Kidney capillary endothelial cell (primary cell): ENCODE results near the gene ARL13A.
A peak's percentile ranks its signal among the peaks of the same experiment; 100 is the strongest.
"Not testable (repeated sequence)": the region's sequence is repeated elsewhere in the genome, so short reads cannot be mapped to it uniquely, and the experiment has no call there.

ENCODE experiments used
- DNase-seq: peaks from one replicate; pipeline ENCODE4 v3.0.0-alpha.2; 2018; ENCODE audit warnings: low spot score

ARL13A gene

DNA sequence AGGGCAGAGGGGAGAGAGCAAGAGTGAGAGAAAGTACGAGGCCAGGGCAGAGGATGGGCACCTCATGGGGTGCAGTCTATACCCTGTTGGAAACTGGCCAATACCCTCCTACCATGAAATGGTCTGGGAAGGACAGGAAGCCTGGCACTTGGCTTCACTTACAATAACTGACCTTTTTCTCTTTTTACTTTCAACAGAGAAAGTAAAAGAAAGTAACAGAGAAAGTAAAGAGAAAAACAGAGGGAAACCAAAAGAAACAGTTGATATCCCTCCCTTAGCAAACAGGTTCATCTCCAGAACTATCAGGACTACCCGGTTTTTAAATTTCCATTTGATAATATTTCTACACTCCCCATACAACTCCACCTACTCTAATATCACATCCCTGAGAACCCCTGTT is 20.6 kb downstream of the ARL13A start:
- DNase-seq = no peak

DNA sequence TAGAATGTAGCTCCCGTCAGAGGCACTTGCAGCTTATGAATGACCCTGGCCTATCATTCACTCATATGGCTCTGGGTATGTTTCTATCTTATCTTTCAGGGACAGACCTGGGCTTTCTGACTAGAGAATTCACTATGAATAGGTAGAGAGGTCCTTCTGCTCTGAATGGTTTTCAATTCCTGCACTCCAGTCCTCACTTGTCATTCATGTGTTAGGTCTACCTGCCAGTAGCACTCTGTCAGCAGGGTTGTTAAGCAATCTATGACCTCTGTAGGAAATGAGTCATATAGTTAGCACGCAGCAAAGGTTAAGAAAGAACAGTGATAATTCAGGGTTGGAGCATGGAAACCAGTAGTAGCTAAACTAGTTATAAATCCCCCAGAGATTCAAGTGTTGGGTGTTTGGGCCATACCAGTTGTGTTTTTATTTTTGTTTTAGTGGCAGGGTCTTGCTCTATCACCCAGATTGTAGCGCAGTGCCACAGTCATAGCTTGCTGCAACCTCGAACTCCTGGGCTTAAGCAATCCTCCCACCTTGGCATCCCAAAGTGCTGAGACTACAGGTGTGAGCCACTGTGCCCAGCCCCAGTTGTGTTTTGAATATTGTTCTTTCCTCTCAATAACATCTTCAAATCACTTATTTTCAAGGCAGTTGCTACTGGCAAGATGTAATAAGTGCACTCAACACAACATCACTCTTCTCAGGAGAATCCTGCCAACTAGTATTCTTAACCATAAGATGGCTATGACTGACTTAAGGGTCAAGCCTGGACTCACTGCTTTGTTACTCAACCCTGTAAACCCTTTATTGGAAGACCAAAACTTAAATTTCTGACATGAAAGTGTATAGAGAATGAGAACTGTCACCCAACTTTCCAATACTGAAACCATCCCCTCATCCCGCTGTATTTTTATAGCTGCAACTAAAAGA is 25.1 kb downstream of the ARL13A start:
- peak; percentile 20 for DNase-seq

DNA sequence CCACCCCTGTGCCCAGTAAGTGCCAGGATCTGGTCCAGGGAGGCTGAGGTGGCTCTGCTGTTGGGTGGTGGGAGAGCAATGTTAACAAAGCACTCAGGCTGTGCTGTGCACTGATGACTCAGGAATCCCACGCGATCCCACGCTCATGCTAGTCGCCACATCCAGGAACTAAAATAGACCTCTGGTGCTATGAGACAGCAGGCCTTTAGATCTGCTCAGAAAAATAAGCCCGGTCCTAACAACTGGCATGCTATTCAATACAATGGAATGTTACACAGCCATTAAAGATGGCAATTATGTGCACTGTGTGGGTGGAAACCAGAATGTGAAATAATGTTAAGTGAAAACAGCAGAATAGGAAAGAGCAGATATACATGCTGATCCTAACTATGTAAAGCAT is 26.0 kb downstream of the ARL13A start:
- peak; percentile 16 for DNase-seq

DNA sequence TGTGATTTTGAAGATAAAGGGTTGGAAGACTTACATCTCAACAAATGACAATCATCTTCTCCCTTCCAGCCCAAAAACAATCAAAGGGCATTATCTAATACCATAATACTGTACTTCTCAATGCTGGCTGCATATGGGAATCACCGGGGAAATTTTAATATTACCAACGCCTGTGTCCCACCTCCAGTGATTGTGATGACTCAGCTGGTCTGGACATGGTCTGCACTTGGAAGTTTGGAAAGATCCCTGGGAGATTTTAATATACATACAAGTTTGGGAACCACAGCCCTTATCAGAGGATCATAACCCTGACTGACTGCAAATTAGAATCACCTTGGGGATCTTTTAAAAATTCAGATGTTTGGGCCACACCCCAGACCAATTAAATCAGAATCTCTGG is 29.9 kb downstream of the ARL13A start:
- DNase-seq = no peak

DNA sequence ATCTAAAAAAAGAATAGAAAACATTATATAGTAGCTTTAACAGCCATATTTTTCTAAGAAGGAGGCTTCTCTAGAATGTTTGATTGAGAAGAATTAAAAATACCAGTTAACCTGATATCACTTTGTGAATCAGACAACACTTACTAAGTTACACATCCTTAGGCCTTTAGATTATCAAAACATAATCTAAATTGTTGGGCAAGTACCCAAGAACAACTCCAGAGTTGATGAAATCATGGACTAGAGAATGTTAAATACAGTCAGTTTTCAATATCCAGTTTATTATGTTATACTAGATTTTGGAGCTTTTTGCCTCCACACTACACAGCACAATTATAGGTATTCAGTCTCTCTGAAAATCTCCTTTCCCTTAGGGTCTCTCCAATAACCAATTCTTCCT is 39.6 kb downstream of the ARL13A start:
- no peak for DNase-seq

DNA sequence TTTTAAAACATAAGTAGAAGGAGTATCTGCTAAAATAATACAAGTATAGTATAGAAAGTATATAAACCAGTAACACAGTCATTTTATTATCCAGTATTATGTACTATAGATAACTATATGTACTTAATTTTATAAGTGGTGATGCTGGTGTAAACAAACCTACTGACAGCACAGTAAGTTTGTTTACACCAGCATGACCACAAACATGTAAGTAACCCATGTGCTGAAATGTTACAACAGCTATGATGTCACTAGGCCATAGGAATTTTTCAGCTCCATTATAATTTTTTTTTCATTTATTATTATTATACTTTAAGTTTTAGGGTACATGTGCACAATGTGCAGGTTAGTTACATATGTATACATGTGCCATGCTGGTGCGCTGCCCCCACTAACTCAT is 42.5 kb downstream of the ARL13A start:
- DNase-seq = not testable (repeated sequence)

DNA sequence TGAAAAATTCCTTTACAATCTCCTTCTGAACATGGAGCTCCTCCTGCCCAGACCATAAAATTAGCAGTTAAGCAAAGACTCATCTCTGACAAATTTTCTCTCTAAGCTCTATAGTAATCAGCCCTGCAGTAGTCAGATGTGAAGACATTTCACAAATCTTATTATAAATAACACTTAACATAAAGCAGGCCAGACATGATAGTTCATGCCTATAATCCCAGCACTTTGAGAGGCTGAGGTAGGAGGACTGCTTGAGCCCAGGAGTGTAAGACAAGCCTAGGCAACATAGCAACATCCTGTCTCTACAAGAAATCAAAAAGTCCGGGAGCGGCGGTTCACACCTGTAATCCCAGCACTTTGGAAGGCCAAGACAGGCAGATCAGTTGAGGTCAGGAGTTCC is 52.5 kb downstream of the ARL13A start:
- DNase-seq = no peak

DNA sequence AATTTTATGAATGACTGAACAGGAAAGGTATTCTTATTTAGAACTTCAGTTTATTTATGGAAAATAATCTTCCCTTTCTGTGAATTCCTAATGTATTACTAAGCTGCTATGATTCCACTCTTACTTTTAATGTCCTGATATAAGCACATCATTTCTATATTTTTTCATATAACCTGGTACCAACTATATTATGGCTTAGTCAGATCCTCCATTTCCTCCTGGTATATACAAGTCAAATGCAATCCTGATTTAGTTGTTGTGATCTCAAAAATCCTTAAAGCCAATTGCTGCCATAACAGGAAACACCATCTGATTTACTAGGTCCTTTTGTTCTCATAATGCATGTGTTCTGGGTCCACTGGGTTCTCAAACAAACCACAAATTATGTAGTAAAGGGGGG is 55.6 kb downstream of the ARL13A start:
- DNase-seq = peak; percentile 29

DNA sequence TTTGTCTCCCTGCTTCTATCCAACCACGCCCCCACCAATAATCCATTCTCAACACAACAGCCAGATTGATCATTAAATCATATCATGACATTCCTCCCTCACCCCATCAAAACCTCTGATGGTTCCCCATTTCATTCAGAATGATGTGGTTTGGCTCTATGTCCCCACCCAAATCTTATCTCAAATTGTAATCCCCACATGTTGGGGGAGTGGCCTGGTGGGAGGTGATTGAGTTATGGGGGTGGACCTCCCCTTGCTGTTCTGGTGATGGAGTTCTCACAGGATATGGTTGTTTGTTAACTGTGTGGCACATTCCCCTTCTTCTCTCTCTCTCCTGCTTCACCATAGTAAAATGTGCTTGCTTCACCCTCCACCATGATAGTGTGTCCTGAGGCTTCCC is 59.1 kb downstream of the ARL13A start:
- no peak for DNase-seq

DNA sequence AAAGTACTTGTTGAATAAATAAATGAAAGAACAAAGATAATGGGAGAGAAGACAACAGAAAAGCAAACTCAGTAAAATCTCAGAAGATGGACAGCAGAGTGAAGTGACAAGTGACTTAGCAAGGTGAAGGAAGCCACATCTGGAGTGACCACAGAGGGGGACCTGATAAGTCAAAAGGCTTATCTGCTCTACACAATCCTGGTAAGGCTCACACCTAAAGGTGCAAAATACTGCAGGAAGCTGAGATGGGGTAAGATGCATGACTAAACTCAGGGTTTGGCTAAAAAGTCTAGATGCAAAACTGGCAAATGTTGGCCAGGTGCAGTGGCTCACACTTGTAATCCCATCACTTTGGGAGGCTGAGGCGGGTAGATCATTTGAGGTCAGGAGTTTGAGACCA is 60.2 kb downstream of the ARL13A start:
- no peak for DNase-seq

DNA sequence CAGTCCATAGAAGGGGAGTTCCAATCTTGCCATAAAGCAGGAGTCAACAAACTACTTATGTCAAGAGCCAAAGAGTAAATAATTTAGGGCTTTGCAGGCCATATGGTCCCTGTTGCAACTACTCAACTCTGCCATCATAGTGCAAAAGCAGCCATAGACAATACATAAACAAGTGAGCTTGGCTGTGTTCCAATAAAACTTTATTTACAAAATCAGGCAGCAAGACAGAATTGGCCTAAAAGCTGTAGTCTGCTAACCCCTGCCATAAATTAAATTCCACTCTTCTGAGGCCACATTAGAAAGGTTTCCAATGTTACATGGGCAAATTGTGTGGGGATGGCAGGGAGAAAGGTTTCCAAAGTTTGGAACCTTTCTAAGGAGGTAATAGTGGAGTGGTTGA is 67.7 kb downstream of the ARL13A start:
- DNase-seq = no peak

DNA sequence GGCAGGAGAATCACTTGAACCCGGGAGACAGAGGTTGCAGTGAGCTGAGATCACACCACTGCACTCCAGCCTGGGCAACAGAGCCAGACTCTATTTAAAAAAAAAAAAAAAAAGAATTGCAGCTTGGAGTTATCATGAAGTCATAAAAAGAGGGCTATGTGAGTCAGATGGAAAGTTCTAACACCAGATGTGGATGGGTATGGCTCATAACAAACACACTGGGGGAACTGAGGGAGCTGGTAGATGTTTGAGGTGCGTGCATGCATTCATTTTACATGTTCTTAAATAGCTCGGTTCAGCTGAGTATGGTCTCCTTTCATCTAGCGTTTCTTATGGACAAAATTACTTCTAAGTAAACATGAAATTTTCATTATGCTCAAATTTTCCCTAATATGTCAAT is 70.7 kb downstream of the ARL13A start:
- DNase-seq = no peak
